NT2/D1 (cell line): ENCODE measurements around the gene ETS1.

ENCODE experiments used
- DNase-seq: peaks from one replicate; pipeline ENCODE4 v3.0.0-alpha.2; 2011; ENCODE audit warnings: low read depth, low spot score
- H3K27me3 ChIP-seq: 2 replicates; pipeline ENCODE4 v1.6.0; 2011; ENCODE audit warnings: mild to moderate bottlenecking; ENCODE audit not compliant: insufficient read length, insufficient read depth
- H3K36me3 ChIP-seq: 2 replicates; pipeline ENCODE4 v1.6.1; 2011; ENCODE audit warnings: mild to moderate bottlenecking, low read length, mixed read lengths; ENCODE audit not compliant: insufficient read depth, insufficient read length
- H3K4me1 ChIP-seq: 2 replicates; pipeline ENCODE4 v1.5.1; 2011; ENCODE audit not compliant: insufficient read depth, insufficient read length
- H3K4me3 ChIP-seq: 2 replicates; pipeline ENCODE4 v1.5.1; 2011; ENCODE audit warnings: low read depth; ENCODE audit not compliant: insufficient read length
- H3K9ac ChIP-seq: 2 replicates; pipeline ENCODE4 v1.6.0; 2011; ENCODE audit warnings: low read depth; ENCODE audit not compliant: insufficient read length
- H3K9me3 ChIP-seq: 2 replicates; pipeline ENCODE4 v1.5.1; 2011; ENCODE audit warnings: mild to moderate bottlenecking, low read length; ENCODE audit not compliant: insufficient read depth
- SUZ12 ChIP-seq: IDR thresholded peaks from 2 replicates; pipeline ENCODE4 v1.6.1; 2011; ENCODE audit not compliant: insufficient read length, insufficient read depth; ENCODE audit errors: extremely low read depth
- YY1 ChIP-seq: IDR thresholded peaks from 2 replicates; pipeline ENCODE4 v1.6.1; 2011; ENCODE audit not compliant: insufficient read length, insufficient read depth
- ZNF274 ChIP-seq: IDR thresholded peaks from 2 replicates; pipeline ENCODE4 v1.6.1; 2011; ENCODE audit warnings: mild to moderate bottlenecking, low read depth, low read length

The ETS1 gene

DNA sequence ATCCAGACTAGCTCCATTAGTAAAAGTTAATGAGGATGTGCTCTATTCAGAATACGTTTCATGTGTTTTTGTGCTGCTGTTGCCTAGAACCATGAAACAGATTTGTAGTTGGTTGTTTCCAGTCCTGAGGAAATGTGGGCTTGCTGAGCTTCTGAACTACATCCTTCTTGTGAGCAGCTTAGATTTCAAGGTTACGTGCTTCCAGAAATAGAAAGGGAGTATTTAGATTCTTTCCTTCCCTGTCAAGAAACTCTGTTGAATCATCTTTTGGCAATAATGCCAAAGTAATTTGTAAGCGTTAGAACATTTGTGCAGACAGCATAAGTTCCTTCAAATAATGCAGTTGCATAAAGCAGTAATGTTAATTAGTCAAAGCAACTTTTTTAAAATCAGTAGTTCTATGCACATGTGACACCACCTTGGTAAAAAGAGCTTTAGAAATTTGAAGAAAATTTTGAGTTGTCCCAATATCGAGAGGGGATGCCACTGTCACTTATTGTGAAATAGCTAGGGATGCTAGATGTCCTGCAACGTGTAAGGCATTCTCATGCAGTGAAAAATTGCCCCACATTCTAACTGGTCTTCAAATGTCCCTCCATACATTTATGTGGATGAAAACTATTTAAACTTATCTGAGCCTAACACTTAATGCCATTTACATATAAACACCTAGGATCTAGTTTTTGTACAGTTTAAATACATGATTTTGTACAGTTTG lies 169.6 kb downstream of the ETS1 start:
- Histone ChIP-seq H3K36me3 (no peaks in the 10 kb centered on the region), H3K9ac (no peak overlapping the region), H3K9me3 (no peaks in the 10 kb centered on the region), H3K4me1 (no peaks in the 10 kb centered on the region), H3K27me3 (no peaks in the 10 kb centered on the region), H3K4me3 (no peak overlapping the region)
- TF ChIP-seq YY1 (no peak), SUZ12 (no peak), ZNF274 (no peak)
- no peak for DNase-seq

DNA sequence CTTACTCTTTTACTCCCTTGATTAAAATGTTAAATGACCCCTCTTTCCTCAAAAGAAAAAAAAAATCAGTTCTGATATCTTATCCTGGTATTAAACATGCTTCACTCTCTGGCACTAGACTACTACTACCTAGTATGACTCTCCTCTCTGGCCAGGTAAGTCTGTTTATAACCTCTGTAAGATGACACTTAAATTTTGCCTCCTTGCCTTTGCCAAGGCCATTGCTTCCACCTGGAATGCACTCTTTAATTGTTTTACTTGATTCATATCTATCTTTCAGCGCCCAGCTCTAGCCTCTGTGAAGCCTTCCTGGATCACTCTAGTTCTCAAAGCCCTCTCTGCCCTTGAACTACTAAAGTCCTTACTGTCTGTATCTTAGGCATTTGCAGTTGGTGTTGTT lies 170.4 kb downstream of the ETS1 start:
- Histone ChIP-seq H3K27me3 (no peaks in the 10 kb centered on the region), H3K4me1 (no peaks in the 10 kb centered on the region), H3K36me3 (no peaks in the 10 kb centered on the region), H3K9me3 (no peaks in the 10 kb centered on the region), H3K4me3 (no peak overlapping the region), H3K9ac (no peak overlapping the region)
- TF ChIP-seq SUZ12: no peak
- no peak for DNase-seq

DNA sequence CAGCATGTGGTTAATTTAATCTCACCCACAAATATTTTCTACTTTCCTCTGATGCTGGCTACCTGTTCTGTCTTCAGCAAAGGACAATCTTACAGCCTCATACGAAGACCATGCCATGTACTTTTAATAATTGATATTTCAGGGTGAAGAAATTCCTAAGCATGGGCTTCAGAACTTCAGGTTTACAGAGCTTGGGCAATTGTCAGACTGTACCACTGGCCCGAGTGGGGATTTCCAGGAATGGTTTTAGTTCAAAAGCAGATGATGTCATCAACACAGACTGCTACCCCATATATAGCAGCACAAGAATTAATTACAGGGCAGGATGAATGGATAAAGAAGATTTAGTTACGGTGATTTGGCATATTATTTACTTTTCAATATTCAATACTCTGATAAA lies 171.8 kb downstream of the ETS1 start:
- Histone ChIP-seq H3K9ac (no peak overlapping the region), H3K27me3 (no peaks in the 10 kb centered on the region)
- TF ChIP-seq YY1 (no peak), ZNF274 (no peak), SUZ12 (no peak)

DNA sequence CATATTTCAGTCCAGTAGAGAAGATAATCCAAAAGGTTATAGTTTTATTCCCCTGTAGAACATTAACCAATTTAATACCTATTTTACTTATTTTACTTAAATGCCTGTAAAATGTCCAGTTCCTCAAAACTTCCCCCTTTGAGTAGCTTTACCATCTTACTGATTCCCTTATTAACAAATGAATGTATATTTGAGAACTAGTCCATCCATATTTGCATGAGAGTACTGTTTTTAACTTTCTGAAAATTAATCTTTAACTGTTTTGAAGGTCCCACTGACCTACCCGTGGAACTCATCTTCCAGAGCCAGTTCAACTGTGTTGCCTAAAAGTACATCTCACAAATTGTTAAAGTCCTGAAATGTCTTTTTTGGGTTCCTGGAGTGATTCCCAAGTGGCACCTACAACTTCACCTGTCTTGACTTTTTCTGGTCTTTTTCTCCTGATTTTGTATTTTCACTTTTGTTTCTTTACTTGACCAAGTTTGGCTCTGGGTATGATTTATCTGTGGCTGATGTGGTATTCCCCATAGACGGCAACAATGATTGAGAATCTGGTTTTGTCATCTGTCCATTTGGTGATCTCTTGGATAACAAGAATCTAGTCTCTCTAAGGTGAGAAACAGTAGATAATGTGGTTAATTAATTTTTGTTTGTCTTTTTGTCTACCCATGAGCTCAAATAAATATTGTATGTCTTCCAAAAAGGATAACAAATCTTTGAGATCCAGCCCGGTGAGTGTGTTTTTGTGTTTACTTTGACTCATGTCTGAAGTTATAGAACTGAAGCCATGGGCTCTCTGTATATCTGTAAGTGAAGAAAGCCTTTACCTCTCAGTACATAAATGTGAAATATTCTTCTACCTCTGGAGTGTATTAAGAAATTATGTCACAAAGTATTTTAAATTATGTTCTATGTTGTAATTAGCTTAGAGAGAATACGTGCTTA lies 174.2 kb downstream of the ETS1 start:
- TF ChIP-seq ZNF274 (no peak), YY1 (no peak), SUZ12 (no peak)
- DNase-seq: no peak
- no peak overlapping the region for H3K9ac ChIP-seq
- H3K36me3 ChIP-seq: no peaks in the 10 kb centered on the region
- H3K4me3 ChIP-seq: no peak overlapping the region
- H3K4me1 ChIP-seq: no peaks in the 10 kb centered on the region
- H3K9me3 ChIP-seq: no peaks in the 10 kb centered on the region
- H3K27me3 ChIP-seq: no peaks in the 10 kb centered on the region

More for the DNA sequence above, 171.8 kb downstream of the ETS1 start:
- DNase-seq: no peak
- Histone ChIP-seq H3K9me3 (no peaks in the 10 kb centered on the region), H3K4me1 (no peaks in the 10 kb centered on the region), H3K4me3 (no peak overlapping the region), H3K36me3 (no peaks in the 10 kb centered on the region)

DNA sequence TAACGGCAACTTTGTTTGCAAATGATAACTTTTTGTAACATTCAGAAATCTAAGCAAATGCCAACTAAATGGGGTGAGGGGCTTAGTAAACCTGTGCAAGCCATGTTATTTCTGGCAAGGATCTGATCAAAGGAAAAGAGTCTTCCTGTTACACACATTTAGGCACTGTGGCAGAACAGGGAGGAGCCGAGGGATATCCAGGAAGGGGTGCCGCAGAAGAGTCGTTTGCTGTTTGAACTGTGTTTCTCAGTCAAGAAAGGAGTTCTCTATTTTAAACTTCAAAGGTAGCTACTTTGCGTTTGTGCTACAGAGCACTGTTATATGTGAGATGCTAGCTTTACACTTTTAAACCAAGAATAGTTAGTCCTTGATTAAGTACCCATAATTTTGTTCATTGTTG lies 175.5 kb downstream of the ETS1 start:
- Histone ChIP-seq H3K9me3 (no peaks in the 10 kb centered on the region), H3K9ac (no peak overlapping the region), H3K27me3 (no peaks in the 10 kb centered on the region), H3K4me3 (no peak overlapping the region), H3K4me1 (no peaks in the 10 kb centered on the region), H3K36me3 (no peaks in the 10 kb centered on the region)
- TF ChIP-seq YY1: no peak
- TF ChIP-seq SUZ12: no peak
- TF ChIP-seq ZNF274: no peak
- DNase-seq: no peak

DNA sequence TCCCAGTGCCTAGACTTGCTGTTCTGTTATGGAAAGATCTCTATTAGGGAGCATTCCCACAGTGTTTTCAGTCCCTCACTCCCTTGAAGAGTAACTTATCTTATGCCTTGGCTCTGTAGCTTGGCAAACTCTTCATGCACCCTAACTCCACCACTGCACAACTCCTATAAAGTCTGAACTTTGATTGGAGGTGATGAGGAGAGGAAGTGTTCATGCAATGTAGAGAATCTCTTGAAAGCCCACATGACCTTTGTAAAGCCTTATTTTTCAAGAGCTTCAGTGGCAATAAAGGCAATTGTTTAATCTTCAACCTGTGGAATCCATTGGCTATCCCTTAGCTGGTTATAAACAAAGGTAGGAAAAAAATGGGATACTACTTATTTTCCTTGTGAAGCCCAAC lies 176.2 kb downstream of the ETS1 start:
- no peak overlapping the region for H3K4me3 ChIP-seq
- H3K9me3 ChIP-seq: no peaks in the 10 kb centered on the region
- H3K36me3 ChIP-seq: no peaks in the 10 kb centered on the region
- no peak for TF ChIP-seq ZNF274
- no peak for TF ChIP-seq SUZ12
- no peak for TF ChIP-seq YY1
- DNase-seq: no peak
- no peaks in the 10 kb centered on the region for H3K4me1 ChIP-seq
- no peaks in the 10 kb centered on the region for H3K27me3 ChIP-seq
- no peak overlapping the region for H3K9ac ChIP-seq

DNA sequence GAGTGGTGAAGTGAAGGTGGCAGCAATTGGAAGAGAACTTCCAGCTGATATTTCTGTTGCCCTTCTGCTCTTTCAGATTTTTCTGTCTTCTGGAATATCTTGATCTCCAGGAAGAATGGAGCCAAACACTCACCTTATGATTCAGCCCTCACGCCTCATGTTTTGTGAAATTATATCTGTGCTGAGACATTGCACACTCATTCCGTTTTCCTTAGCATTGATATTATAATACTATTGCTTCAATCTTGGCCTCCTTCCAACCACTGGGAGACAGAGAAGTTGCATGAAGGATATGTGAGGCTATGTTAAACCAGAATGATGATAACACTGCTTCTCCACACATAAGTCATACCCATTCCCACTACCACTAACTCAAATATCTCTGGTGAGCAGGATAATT lies 177.9 kb downstream of the ETS1 start:
- no peaks in the 10 kb centered on the region for H3K36me3 ChIP-seq
- H3K4me3 ChIP-seq: no peak overlapping the region
- H3K9ac ChIP-seq: no peak overlapping the region
- no peaks in the 10 kb centered on the region for H3K9me3 ChIP-seq
- H3K4me1 ChIP-seq: peaks cover 3% of the 10 kb centered on the region
- TF ChIP-seq ZNF274 (no peak), YY1 (no peak)
- no peak for DNase-seq
- no peaks in the 10 kb centered on the region for H3K27me3 ChIP-seq
